ENCODE measurements around the gene CYB5D1.

Gene CYB5D1

GRCh38 chr17:7818746-7819645 is 38.8 kb upstream of the CYB5D1 start:
- Histone ChIP-seq H3K18ac (ENCODE audit: low read depth in 1 of 2, low read length in 2 of 2) (no peak overlapping the region), H2BK5ac (ENCODE audit: low read depth, low read length, poor library complexity, severe bottlenecking) (no peak overlapping the region), H2AFZ (ENCODE audit: low read depth, low read length) (no peak overlapping the region), H3K9me3 (ENCODE audit: control insufficient read depth, low read length) (no peaks in the 10 kb centered on the region), H3K4ac (ENCODE audit: low read depth in 1 of 2, low read length in 2 of 2) (no peak overlapping the region), H4K8ac (ENCODE audit: low read length) (no peak overlapping the region), H3K27ac (ENCODE audit: low read length, poor library complexity, severe bottlenecking) (no peak overlapping the region), H3K14ac (ENCODE audit: low read length in 2 of 2) (no peak overlapping the region), H3K36me3 (ENCODE audit: control insufficient read depth in 1 of 2, insufficient read depth in 2 of 2, low read depth in 1 of 2, low read length in 2 of 2) (no peaks in the 10 kb centered on the region), H2AK5ac (ENCODE audit: low read length, severe bottlenecking) (no peak overlapping the region), H3K4me2 (ENCODE audit: low read length, poor library complexity, severe bottlenecking) (no peak overlapping the region), H3K23ac (ENCODE audit: low read length in 2 of 2) (no peak overlapping the region), H2BK120ac (ENCODE audit: low read depth, low read length) (no peak overlapping the region), H2BK12ac (ENCODE audit: low read length in 2 of 2) (no peak overlapping the region), H3K9ac (ENCODE audit: low read length) (no peak overlapping the region), H3K27me3 (ENCODE audit: control insufficient read depth in 1 of 2, insufficient read depth in 1 of 2, low read length in 2 of 2) (peaks cover 55% of the 10 kb centered on the region in 2 experiments), H3K4me3 (ENCODE audit: insufficient read depth in 1 of 2, low read depth in 1 of 2, low read length in 2 of 2) (no peak overlapping the region), H4K91ac (ENCODE audit: low read length) (no peak overlapping the region), H3K79me1 (replicated peaks; ENCODE audit: low read length, poor library complexity, severe bottlenecking) (no peaks in the 10 kb centered on the region), H3K4me1 (ENCODE audit: control insufficient read depth, insufficient read depth, low read depth, low read length) (no peaks in the 10 kb centered on the region), H2BK15ac (ENCODE audit: low read depth, poor library complexity, severe bottlenecking) (no peak overlapping the region)
- 88% methylated on average over 27 of the region's 27 CpGs for WGBS
- DNase-seq = no peak

GRCh38 chr17:7820231-7820630 is 37.6 kb upstream of the CYB5D1 start:
- Histone ChIP-seq H2AK5ac (ENCODE audit: low read length, severe bottlenecking) (no peak overlapping the region), H4K8ac (ENCODE audit: low read length) (no peak overlapping the region), H3K18ac (ENCODE audit: low read depth in 1 of 2, low read length in 2 of 2) (no peak overlapping the region), H2BK5ac (ENCODE audit: low read depth, low read length, poor library complexity, severe bottlenecking) (no peak overlapping the region), H2AFZ (ENCODE audit: low read depth, low read length) (no peak overlapping the region), H3K9ac (ENCODE audit: low read length) (no peak overlapping the region), H3K4me3 (ENCODE audit: insufficient read depth in 1 of 2, low read depth in 1 of 2, low read length in 2 of 2) (no peak overlapping the region), H3K36me3 (ENCODE audit: control insufficient read depth in 1 of 2, insufficient read depth in 2 of 2, low read depth in 1 of 2, low read length in 2 of 2) (no peaks in the 10 kb centered on the region), H2BK120ac (ENCODE audit: low read depth, low read length) (no peak overlapping the region), H3K27me3 (ENCODE audit: control insufficient read depth in 1 of 2, insufficient read depth in 1 of 2, low read length in 2 of 2) (peaks cover 51 to 62% of the 10 kb centered on the region in 2 experiments), H3K4me1 (ENCODE audit: control insufficient read depth, insufficient read depth, low read depth, low read length) (no peaks in the 10 kb centered on the region), H3K14ac (ENCODE audit: low read length in 2 of 2) (no peak overlapping the region), H3K79me1 (replicated peaks; ENCODE audit: low read length, poor library complexity, severe bottlenecking) (no peaks in the 10 kb centered on the region), H3K4me2 (ENCODE audit: low read length, poor library complexity, severe bottlenecking) (no peak overlapping the region), H2BK12ac (ENCODE audit: low read length in 2 of 2) (no peak overlapping the region), H3K23ac (ENCODE audit: low read length in 2 of 2) (no peak overlapping the region), H3K4ac (ENCODE audit: low read depth in 1 of 2, low read length in 2 of 2) (no peak overlapping the region), H4K91ac (ENCODE audit: low read length) (no peak overlapping the region), H2BK15ac (ENCODE audit: low read depth, poor library complexity, severe bottlenecking) (no peak overlapping the region), H3K27ac (ENCODE audit: low read length, poor library complexity, severe bottlenecking) (no peak overlapping the region), H3K9me3 (ENCODE audit: control insufficient read depth, low read length) (no peaks in the 10 kb centered on the region)
- WGBS = 84% methylated on average over 5 of the region's 5 CpGs
- DNase-seq = no peak

GRCh38 chr17:7822126-7822525 is 35.7 kb upstream of the CYB5D1 start:
- H3K18ac ChIP-seq (ENCODE audit: low read depth in 1 of 2, low read length in 2 of 2) = no peak overlapping the region
- H3K36me3 ChIP-seq (ENCODE audit: control insufficient read depth in 1 of 2, insufficient read depth in 2 of 2, low read depth in 1 of 2, low read length in 2 of 2) = no peaks in the 10 kb centered on the region
- H4K8ac ChIP-seq (ENCODE audit: low read length) = no peak overlapping the region
- 82% methylated on average over 14 of the region's 14 CpGs for WGBS
- no peak overlapping the region for H2BK5ac ChIP-seq (ENCODE audit: low read depth, low read length, poor library complexity, severe bottlenecking)
- H4K91ac ChIP-seq (ENCODE audit: low read length) = no peak overlapping the region
- no peak overlapping the region for H2BK12ac ChIP-seq (ENCODE audit: low read length in 2 of 2)
- no peak overlapping the region for H2BK120ac ChIP-seq (ENCODE audit: low read depth, low read length)
- H3K9ac ChIP-seq (ENCODE audit: low read length) = no peak overlapping the region
- no peak overlapping the region for H3K14ac ChIP-seq (ENCODE audit: low read length in 2 of 2)
- H3K23ac ChIP-seq (ENCODE audit: low read length in 2 of 2) = no peak overlapping the region
- peaks cover 33 to 53% of the 10 kb centered on the region in 2 experiments for H3K27me3 ChIP-seq (ENCODE audit: control insufficient read depth in 1 of 2, insufficient read depth in 1 of 2, low read length in 2 of 2)
- no peak overlapping the region for H2BK15ac ChIP-seq (ENCODE audit: low read depth, poor library complexity, severe bottlenecking)
- no peaks in the 10 kb centered on the region for H3K79me1 ChIP-seq (replicated peaks; ENCODE audit: low read length, poor library complexity, severe bottlenecking)
- H2AK5ac ChIP-seq (ENCODE audit: low read length, severe bottlenecking) = no peak overlapping the region
- no peak overlapping the region for H2AFZ ChIP-seq (ENCODE audit: low read depth, low read length)
- DNase-seq = no peak
- H3K4me1 ChIP-seq (ENCODE audit: control insufficient read depth, insufficient read depth, low read depth, low read length) = no peaks in the 10 kb centered on the region
- H3K4me3 ChIP-seq (ENCODE audit: insufficient read depth in 1 of 2, low read depth in 1 of 2, low read length in 2 of 2) = no peak overlapping the region
- no peaks in the 10 kb centered on the region for H3K9me3 ChIP-seq (ENCODE audit: control insufficient read depth, low read length)
- H3K4ac ChIP-seq (ENCODE audit: low read depth in 1 of 2, low read length in 2 of 2) = no peak overlapping the region
- no peak overlapping the region for H3K4me2 ChIP-seq (ENCODE audit: low read length, poor library complexity, severe bottlenecking)
- H3K27ac ChIP-seq (ENCODE audit: low read length, poor library complexity, severe bottlenecking) = no peak overlapping the region

- no peaks in the 10 kb centered on the region for H3K36me3 ChIP-seq (ENCODE audit: control insufficient read depth in 1 of 2, insufficient read depth in 2 of 2, low read depth in 1 of 2, low read length in 2 of 2)
- no peak overlapping the region for H3K9ac ChIP-seq (ENCODE audit: low read length)
- H3K23ac ChIP-seq (ENCODE audit: low read length in 2 of 2) = no peak overlapping the region
- no peaks in the 10 kb centered on the region for H3K79me1 ChIP-seq (replicated peaks; ENCODE audit: low read length, poor library complexity, severe bottlenecking)
- H2BK12ac ChIP-seq (ENCODE audit: low read length in 2 of 2) = peak overlapping the region in 1 of 2 experiments; percentile 1
- no peak for DNase-seq
- peaks cover 18 to 46% of the 10 kb centered on the region in 2 experiments for H3K27me3 ChIP-seq (ENCODE audit: control insufficient read depth in 1 of 2, insufficient read depth in 1 of 2, low read length in 2 of 2)
- H2AFZ ChIP-seq (ENCODE audit: low read depth, low read length) = no peak overlapping the region
- H4K91ac ChIP-seq (ENCODE audit: low read length) = no peak overlapping the region
- H3K4ac ChIP-seq (ENCODE audit: low read depth in 1 of 2, low read length in 2 of 2) = no peak overlapping the region
- no peak overlapping the region for H2BK5ac ChIP-seq (ENCODE audit: low read depth, low read length, poor library complexity, severe bottlenecking)
- H3K4me1 ChIP-seq (ENCODE audit: control insufficient read depth, insufficient read depth, low read depth, low read length) = no peaks in the 10 kb centered on the region
- H3K4me3 ChIP-seq (ENCODE audit: insufficient read depth in 1 of 2, low read depth in 1 of 2, low read length in 2 of 2) = no peak overlapping the region
- H4K8ac ChIP-seq (ENCODE audit: low read length) = no peak overlapping the region
- H2BK120ac ChIP-seq (ENCODE audit: low read depth, low read length) = no peak overlapping the region
- no peak overlapping the region for H3K18ac ChIP-seq (ENCODE audit: low read depth in 1 of 2, low read length in 2 of 2)
- H3K9me3 ChIP-seq (ENCODE audit: control insufficient read depth, low read length) = no peaks in the 10 kb centered on the region
- H3K27ac ChIP-seq (ENCODE audit: low read length, poor library complexity, severe bottlenecking) = no peak overlapping the region
- no peak overlapping the region for H3K4me2 ChIP-seq (ENCODE audit: low read length, poor library complexity, severe bottlenecking)
- no peak overlapping the region for H2AK5ac ChIP-seq (ENCODE audit: low read length, severe bottlenecking)
- no peak overlapping the region for H3K14ac ChIP-seq (ENCODE audit: low read length in 2 of 2)
- peak overlapping the region; percentile 12 for H2BK15ac ChIP-seq (ENCODE audit: low read depth, poor library complexity, severe bottlenecking)
- 77% methylated on average over 20 of the region's 20 CpGs for WGBS
Measured at GRCh38 chr17:7823581-7824001, 34.2 kb upstream of the CYB5D1 start.
